HEK293 (cell line): ENCODE results near the gene WBP11.

ENCODE experiments used
- BCL11A ChIP-seq: fragments of 450-650 bp; formaldehyde crosslinking; IDR thresholded peaks from 2 replicates; pipeline ENCODE4 v1.5.1; 2016; ENCODE audit warnings: low read depth, missing biosample characterization, missing genetic modification characterization
- CTCF ChIP-seq: fragments of 450-650 bp; formaldehyde crosslinking; IDR thresholded peaks from 2 replicates; pipeline ENCODE4 v1.5.1; 2016; ENCODE audit warnings: missing biosample characterization, missing genetic modification characterization
- KLF17 ChIP-seq: fragments of 450-650 bp; formaldehyde crosslinking; IDR thresholded peaks from 2 replicates; pipeline ENCODE4 v1.5.1; 2016; ENCODE audit warnings: missing biosample characterization, missing genetic modification characterization
- REST ChIP-seq: fragments of 450-650 bp; formaldehyde crosslinking; IDR thresholded peaks from 2 replicates; pipeline ENCODE4 v1.5.1; 2016; ENCODE audit warnings: missing biosample characterization, missing genetic modification characterization
- ZBTB20 ChIP-seq: fragments of 450-650 bp; formaldehyde crosslinking; IDR thresholded peaks from 2 replicates; pipeline ENCODE4 v1.5.1; 2016; ENCODE audit warnings: missing biosample characterization, missing genetic modification characterization

GRCh38 chr12:14841761-14842160 lies 38.5 kb upstream of the WBP11 start:
- TF ChIP-seq BCL11A (tag by site-specific recombination) (no peak), ZBTB20 (tag by site-specific recombination) (no peak), CTCF (tag by site-specific recombination) (no peak), REST (tag by site-specific recombination) (no peak), KLF17 (tag by site-specific recombination) (no peak)
